Fibroblast of skin of back (primary cell): ENCODE data around the gene ATP23.

ENCODE experiments used
- DNase-seq: peaks from one replicate; pipeline ENCODE4 v3.0.0-alpha.2; 2013

Gene ATP23

DNA sequence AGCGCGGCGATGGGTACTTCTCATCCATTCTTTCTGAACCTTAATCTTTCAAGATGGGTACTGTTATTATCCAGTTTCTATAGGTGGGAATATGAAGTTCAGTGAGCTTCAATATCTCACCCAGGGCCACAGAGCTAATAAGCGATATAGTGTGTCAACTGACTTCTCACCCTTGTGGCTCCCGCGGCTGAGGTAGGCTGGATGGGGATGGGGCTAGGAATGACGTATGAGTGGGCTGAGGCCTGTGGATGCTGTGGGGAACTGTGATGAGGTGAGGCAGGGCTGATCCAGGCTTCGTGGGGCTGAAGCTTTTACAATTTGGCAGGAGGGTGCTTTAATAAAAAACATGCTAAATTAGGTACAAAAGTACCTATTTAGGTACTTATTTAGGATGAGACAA is 32.9 kb upstream of the ATP23 start:
- no peak for DNase-seq

DNA sequence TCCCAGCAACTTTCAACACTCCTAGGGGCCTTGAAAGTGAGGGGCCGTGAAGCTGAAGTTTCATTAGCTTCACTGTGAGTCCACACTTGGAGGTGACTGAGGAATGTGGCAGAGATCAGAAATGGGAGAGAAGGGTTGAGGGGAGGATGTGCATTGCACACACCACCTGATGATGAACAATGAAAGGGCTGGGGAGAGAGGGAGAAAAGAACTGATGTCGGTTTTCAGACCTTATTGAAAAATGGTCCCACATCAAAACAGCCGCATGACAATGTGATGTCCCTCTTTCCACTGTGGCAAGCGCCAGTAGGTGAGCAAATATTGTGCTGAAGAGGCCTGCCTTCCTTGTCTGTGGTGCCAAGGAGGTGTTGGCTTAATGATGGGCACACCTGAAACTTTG is 32.3 kb upstream of the ATP23 start:
- no peak for DNase-seq

DNA sequence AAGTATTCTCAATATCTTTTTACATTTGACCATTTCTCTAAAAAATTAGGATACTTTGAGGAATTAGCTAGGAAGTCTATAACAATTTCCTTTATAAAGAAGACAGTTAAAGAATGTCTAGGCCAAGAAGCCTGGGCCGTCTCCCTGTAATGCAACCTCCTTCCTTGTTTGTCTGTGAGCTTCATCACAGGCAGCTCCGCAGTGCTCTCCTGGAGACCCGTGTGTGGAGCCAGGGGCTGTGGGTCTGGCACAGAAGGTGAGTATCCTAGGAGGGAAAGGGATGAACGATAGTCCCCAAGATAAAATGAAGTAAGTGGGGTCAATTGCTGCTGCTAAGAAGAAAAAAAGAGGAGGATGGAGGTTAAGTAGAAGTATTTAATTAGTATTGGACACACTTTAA is 31.8 kb upstream of the ATP23 start:
- DNase-seq = no peak

DNA sequence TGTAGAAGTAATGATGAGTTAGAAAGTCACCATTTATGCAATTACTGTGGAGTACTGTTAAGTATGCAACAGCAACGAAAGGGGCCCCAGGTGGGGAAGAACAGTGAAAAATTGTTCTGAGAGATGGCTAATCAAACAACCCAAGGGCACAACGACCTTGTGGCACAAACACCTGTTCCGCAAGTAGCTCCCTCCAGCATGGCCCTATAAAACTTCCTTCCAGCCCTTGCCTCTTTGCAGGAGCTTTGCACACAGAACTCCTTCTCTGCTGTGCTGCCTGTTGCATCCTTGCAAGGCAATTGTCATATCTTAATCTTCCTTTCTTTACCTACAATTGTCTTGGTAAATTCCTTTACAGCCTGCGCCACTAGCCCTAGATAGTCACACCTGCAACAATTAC is 23.2 kb upstream of the ATP23 start:
- DNase-seq = no peak

DNA sequence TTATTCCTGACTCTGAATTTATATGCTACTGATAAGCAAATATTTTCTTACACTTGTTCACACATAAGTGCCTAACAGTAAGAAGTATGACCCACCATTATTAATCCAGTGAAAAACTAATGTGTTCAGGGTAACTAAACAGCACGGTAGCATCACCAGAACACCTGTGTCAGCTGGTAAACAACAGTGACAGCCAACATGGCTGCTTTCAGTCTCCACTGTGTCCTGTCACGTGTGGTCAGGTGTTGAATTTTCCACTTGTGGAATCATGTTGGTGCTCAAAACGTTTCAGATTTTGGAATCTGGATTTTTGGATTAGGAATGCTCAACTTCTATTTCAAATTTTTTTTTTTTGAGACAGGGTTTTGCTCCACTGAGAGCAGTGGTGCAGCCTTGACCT is 14.3 kb upstream of the ATP23 start:
- DNase-seq = no peak

DNA sequence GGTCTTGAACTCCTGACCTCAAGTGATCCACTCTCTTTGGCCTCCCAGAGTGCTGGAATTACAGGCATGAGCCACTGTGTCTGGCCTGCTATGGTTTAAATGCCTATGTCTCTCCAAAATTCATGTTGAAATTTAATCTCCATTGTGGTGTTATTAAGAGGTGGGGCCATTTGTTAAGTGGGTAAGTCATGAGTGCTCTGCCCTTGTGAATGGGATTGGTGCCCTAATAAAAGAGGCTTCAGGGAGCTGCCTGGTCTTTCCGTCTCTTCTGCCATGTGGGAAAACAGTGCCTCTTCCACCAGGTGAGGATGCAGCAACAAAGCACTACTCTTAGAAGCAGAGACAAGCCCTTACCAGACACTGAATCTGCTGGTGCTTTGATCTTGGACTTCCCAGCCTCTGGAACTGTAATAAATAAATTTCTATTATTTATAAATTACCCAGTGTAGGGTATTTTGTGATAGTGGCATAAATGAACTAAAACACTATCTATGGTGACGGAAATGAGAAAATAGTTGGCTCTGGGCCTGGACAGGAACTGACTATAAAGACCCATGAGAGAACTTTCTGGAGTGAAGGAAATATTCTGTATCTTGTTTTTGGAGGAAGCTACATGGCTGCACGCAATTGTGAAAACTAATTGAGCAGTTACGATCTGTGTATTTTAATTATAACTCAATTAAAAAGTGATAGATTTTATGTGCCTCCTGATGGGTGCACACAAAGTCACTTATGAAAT is 12.1 kb upstream of the ATP23 start:
- DNase-seq = no peak

DNA sequence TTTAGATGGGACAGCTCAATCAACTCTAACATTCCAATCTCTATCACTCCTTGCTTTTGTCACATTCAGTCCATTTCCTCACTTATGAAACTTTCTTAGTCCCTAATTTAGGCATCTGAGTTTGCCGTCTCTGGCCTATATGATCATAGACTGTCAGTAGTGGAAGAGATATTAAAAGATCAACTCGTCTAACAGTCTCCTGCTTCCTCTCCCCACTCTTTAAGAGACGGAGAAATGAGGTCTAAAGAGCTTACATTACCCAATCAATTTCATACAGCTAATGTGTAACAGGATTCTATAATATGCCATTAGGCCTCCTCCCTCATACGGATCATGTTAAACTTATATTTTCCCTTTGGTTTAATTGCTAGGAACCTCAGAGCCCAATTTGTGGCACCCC is 6.5 kb upstream of the ATP23 start:
- no peak for DNase-seq

DNA sequence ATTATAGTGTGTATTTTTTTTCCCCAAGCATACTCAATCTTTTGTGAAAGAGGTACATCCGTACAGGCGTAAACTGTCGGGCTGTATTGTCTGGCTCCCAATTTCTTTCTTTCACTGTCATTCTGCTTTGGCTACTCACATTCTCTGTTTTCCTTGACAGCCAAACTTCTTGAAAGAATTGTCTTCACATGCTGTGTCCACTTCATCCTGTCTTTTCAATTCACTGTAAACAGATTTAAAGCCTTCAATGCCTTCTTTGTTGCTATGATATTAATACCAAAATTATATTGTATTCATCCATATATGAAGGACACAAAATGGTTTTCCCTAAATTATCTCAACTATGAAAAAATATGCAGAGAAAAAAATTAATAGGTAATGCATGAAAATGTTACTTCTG is 6.0 kb upstream of the ATP23 start:
- DNase-seq = no peak

DNA sequence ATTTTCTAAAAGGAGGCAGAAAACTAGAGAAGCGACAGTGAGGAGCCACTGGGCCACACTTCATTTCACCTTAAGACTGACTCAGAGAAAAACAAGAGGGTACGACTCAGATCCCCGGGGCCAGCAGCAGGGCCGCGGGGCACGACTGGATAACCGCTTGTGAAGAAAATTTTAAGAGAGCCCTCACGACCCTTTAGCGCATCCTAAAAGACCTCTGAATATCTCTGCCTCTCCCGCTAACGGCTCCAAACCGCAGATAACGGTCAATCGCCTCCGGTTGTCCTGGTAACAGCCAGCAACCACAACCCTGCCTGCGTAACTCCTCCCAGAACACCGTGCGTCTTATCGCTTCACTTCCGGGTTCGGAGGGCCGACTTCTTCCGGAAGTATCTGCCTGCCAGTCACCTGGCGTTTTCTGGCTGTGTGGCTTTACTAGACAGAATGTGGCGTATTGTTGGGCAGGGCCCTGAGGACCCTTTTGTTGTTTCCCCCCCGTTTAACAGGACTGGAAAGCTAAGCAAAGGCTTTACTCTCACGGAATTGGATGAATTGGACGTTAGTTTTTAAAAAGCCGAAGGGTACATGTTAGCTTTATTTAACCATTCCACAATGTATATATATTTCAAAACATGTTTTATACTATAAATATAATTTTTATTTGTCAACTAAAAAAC is 5.4 kb upstream of the ATP23 start:
- peak; percentile 92 for DNase-seq

DNA sequence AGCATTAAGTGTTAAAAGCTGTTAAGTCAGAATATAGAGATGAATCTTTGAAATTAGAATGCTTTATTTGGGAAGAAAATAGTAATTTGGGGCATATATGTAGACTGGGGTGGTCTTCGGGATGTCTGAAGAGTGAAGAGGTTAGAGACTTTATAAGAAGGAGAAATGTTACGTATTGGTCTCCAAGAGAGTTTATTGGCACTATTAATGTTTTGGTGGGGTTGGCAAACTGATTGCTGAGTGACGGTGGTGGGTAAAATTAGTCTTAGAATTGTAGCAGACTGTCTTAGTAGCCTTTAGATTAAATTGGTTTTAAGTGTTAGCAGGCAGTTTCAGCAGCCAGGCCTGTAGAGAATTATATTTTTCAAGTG is 4.9 kb upstream of the ATP23 start:
- no peak for DNase-seq

DNA sequence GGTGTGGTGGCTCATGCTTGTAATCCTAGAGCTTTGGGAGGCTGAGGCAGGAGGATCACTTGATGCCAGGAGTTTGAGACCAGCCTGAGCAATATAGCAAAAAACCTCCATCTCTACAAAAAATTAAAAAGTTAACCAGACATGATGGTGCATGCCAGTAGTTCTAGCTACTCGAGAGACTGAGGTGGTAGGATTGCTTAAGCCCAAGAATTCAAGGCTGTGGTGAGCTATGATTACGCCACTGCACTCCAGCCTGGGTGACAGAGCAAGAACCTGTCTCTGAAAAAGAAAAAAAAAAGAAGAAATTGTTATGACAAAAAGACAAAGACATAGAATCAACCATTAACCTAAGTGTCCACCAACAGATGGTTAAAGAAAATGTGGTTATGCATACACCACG is 2.1 kb upstream of the ATP23 start:
- no peak for DNase-seq

DNA sequence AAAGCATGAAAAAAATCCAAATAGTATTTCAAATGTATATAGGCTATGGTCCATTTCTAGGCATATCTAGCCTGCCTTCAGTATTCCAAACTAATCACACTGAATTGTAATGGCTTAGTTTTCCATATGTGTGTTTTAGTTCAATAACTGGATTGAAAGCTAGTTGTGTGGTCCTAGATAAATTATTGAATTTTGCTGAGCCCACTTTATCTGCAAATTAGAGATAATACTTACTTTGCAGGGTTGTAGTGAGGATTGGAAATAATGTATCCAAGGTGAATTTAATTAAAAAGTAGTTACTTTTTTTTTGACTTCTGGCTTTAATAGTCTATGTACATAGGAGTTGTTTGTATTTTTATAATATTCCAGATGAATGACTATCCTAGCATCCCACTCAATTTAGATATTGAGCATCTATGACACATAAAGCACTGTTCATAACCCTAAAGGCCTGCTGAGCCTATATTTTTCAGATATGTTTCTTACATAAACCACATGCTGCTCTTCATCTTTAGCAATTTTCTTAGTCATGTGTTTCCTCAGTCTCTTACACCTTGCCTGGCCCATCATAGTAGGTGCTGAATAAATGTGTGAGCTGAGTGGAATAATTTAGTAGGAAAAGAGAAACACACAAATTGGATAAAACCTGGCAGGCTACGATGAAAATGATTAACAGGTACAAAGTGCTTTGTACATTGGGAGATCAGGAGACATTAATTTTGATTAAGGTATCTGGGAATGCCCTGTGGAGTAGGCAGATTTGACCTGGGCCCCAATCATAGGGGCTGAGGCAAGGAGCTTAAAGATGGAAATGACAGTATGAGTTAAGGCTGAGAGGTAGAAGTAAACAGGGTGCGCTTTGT is 1.1 kb upstream of the ATP23 start:
- no peak for DNase-seq

DNA sequence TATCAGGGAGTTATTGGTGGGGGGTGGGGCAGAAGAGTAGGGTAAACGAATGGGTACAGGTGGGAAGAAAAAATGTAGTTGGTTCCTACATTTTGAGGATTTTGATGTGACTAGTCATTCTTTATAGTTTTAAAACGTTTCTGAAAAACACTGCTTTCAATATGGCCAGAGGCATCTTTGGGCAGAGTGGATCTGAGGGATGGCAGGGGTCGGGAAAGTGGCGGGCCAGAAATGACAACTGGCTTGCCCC is 527 bp upstream of the ATP23 start:
- DNase-seq = no peak

DNA sequence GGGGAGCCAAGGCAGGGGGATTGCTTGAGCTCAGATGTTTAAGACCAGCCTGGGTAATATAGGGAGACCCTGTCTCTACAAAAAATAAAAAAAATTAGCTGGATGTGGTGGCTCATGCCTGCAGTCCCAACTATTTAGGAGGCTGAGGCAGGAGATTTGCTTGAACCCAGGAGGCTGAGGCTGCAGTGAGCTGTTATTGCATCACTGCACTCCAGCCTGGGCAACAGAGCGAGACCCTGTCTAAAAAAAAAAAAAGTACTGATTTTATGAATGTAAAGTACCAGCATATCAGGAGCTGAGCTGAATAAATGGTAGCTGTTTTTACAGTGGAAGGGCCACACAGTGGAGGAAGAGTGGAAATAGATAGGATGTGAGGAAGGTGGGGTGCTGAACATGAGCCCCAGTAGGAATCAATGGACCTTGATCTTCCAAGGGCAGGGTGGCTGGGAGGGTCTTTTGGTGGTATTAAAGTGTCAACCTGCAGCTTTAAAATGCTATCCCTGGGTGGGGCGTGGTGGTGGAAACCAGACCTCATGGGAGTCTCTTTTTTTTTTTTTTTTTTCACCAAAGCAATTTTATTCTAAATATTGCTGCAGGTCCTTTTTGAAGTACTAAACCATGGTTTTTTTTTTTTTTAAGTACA is 2.2 kb downstream of the ATP23 start:
- DNase-seq = no peak

DNA sequence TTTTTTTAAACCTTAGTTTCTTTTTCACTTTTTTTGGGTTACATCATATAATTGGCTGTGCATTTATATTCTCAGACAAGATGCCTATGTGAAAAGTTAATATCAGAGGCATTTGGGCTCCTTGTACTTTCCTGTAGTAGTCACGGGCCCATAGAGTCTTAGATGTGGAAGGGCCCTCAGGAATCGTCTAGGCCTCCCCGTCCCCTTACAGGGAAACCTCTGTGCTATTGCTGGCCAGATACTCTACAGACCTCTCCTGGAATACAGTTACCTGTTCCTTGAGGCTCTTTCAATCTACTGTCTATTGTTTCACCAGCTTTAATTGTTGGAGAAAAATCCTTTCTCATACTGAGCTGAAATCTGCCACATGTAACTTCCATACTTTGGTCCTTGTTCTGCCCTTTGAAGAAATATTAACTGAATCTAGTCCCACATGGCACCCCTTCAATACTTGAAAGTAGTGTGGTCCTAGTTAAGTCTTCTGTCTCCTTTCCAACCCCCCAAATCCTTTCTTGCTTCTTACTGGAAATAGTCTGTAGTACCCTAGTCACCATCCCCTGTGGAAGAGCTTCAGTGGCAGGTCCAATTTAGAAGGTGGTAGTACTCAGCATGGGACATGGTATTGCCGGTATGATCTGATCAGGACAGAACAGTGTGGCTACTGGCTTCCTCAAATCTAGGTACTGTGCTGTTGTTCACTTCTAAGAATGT is 3.1 kb downstream of the ATP23 start:
- no peak for DNase-seq

DNA sequence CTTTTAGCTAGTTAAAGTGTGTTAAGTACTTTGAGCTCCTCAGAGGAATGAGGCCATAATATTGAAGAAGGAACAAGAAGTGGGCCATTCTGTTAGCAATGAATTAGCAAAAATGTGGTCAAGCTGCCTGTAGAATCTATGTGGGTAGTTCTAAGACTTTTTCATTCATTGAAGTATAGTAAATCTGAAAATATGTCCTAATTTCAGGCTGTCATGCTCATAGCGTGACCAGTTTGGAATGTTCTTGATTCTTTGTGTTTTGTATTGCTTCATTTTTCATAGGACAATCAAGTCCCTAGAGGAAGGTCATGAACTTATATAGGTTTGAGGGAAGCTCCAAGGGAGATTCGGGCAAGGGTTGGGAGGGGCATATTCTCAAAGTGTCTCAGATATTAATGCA is 11.4 kb downstream of the ATP23 start:
- DNase-seq = no peak

DNA sequence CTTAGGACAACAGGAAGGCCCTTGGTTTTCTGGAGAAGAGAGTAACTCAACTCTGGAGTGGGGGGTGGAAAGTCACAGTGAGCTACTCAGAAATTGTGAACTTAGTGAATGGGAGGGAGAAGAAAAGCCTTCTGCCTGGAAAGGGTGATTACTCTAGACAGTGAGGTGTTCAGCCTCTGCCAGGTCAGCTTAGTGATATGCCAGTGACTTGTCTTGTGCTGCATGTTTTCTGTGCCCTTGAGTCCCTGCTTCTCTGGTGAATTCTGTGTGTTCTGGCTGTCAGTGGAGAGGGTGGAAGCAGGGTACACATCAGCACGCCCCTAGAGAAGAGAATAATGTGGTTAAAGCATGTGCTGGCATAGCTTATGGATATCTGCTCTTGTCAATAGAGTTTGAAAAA is 13.4 kb downstream of the ATP23 start:
- DNase-seq = no peak

DNA sequence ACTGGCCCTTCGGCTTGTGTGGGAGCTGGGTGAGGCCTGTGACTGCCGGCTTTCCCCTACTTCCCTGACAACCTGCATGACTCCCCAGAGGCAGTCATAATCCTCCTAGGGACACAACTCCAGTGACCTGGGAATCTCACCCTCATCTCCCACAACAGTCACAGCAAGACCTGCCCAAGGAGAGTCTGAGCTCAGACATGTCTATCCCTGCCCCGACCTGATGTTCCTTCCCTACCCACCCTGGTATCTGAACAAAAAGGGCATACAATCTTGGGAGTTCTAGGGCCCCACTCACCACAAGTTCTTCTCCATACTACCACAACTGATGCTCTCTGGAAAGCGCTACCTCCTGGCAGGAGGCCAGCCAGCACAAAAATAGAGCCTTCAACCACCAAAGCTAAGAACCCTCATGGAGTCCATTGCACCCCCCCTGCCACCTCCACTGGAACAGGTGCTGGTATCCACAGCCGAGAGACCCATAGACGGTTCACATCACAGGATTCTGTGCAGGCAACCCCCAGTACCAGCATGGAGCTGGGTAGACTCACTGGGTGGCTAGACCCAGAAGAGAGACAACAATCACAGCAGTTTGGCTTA is 16.8 kb downstream of the ATP23 start:
- DNase-seq = no peak

DNA sequence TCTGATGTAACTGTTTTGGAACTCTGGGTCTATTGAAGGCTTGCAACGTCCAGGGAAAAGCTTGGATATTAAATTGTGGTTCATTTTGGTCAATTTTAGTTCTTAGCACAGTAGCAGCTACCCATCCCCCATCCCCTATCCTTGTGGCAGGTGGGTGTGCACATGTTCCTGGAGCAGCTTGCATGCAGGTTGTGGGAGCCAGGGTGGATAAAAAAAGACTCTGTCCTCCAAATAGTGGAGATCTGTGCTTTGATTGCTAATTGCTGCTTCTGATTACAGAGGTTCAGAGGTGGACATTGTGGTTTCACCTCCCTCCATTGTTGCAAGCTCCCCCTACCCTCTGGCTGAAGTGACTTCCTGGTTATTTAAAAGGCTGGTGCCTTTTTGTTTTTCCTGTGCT is 23.1 kb downstream of the ATP23 start:
- DNase-seq = no peak

DNA sequence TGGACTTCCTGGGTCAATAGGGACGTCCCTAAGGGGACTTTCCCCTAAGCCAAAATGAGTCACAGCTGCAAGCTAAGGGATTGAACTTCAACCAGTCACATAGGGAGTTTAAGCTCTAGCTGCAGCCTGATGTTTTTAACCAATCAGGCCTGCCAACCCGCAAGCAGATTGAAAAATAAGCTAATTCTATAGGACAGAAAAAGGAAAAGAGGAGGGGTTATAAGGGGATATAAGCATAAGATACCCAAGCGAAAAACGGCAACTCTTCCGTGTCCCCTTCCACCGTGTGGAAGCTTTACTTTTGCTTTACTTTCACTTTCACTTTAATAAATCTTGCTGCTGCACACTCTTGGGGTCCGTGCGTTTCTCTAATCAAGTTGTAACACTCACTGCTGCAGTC is 24.4 kb downstream of the ATP23 start:
- DNase-seq = no peak

DNA sequence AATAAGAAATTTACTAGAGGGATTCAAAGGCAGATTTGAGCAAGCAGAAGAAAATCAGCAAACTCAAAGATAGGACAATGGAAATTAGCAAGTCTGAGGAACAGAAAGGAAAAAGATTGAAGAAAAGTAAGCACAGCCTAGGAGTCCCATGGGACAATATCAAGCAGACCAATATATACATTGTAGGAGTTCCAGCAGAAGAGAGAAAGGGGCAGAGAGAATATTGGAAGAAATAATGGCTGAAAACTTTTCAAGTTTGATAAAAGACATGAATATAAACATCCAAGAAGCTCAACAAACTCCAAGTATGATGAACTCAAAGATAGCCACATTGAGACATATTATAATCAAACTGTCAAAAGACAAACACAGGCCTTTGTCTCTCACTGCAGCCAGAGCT is 25.2 kb downstream of the ATP23 start:
- no peak for DNase-seq

DNA sequence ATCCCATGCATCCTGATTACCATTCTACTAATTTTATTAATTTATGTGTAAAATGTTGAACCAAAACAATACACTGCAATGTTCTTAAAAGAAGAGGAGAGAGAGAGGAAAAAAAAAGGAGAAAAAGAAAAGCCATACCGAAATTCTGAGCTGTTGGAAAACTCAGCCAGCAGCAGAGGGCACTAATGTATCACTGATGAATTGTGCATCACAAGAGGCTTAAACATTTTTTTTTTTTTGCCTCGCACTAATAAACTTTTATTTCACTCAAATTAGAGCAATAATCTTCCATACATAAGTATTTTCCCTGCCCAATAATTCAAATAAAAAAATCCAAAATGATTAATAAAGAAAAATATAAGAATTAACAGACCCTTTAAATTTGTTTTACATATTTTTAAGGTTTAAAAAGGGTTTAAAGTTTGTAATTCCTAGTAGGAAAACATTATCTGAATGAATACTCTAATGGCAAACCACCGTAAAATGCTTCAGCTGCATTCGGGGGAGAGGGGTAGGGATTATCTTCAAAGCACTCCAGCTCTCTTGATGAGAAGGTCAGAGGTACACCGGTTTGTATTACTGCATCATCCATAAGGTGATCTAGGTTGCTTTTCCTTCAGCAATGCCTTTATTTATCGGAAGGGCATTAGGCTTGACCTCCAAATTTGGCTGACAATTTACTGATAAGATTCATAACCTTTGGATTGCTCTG is 41.9 kb downstream of the ATP23 start:
- peak; percentile 58 for DNase-seq
